Iris pigment epithelial cell (primary cell): Measurements from ENCODE around the gene SLC11A2.

Experiments
- DNase-seq: peaks from one replicate; pipeline ENCODE4 v3.0.0-alpha.2; 2011; ENCODE audit warnings: low read depth

SLC11A2 gene

GRCh38 chr12:51025836-51026638, at the start of gene SLC11A2:
Gene SLC11A2 (minus strand): TSS chr12:51026384. CDS start chr12:51010728, 15,656 bp downstream.
- DNase-seq, result peak; percentile 95

GRCh38 chr12:51075390-51075789, 49.2 kb upstream of the SLC11A2 start:
- DNase-seq, result no peak

- no peak for DNase-seq
Measured at GRCh38 chr12:51071663-51072062, 45.5 kb upstream of the SLC11A2 start.

GRCh38 chr12:51070004-51070403, 43.8 kb upstream of the SLC11A2 start:
- peak; percentile 89 for DNase-seq

- DNase-seq, result no peak
Measured at GRCh38 chr12:51067771-51068170, 41.6 kb upstream of the SLC11A2 start.

GRCh38 chr12:51067229-51067628, 41.0 kb upstream of the SLC11A2 start:
- DNase-seq, result no peak

GRCh38 chr12:51065530-51065929, 39.3 kb upstream of the SLC11A2 start:
- DNase-seq, result no peak

GRCh38 chr12:51062631-51063397, 36.6 kb upstream of the SLC11A2 start:
- no peak for DNase-seq

GRCh38 chr12:51059086-51059485, 32.9 kb upstream of the SLC11A2 start:
- no peak for DNase-seq

- DNase-seq, result peak; percentile 95
Measured at GRCh38 chr12:51056242-51056641, 30.1 kb upstream of the SLC11A2 start.

- DNase-seq, result no peak
Measured at GRCh38 chr12:51055060-51055459, 28.9 kb upstream of the SLC11A2 start.

- peak; percentile 34 for DNase-seq
Measured at GRCh38 chr12:51051787-51052186, 25.6 kb upstream of the SLC11A2 start.

- DNase-seq, result no peak
Measured at GRCh38 chr12:51049525-51049924, 23.3 kb upstream of the SLC11A2 start.

- no peak for DNase-seq
Measured at GRCh38 chr12:51048661-51049251, 22.6 kb upstream of the SLC11A2 start.

GRCh38 chr12:51047655-51048540, 21.7 kb upstream of the SLC11A2 start, which contains the start of gene LETMD1:
Gene LETMD1 (plus strand): TSS chr12:51048327. CDS start chr12:51048357, 30 bp downstream.
- DNase-seq, result peak; percentile 99

- no peak for DNase-seq
Measured at GRCh38 chr12:51036279-51036678, 10.1 kb upstream of the SLC11A2 start.

- DNase-seq, result no peak
Measured at GRCh38 chr12:51033457-51034089, 7.4 kb upstream of the SLC11A2 start.

- no peak for DNase-seq
Measured at GRCh38 chr12:51033048-51033447, 6.9 kb upstream of the SLC11A2 start.

- DNase-seq, result peak; percentile 42
Measured at GRCh38 chr12:51028813-51029150, 2.6 kb upstream of the SLC11A2 start.

- peak; percentile 63 for DNase-seq
Measured at GRCh38 chr12:51028126-51028812, 2.1 kb upstream of the SLC11A2 start.
